VCaP (cell line): ENCODE data around the gene ERC1.

Source experiments
- H3K27ac ChIP-seq: fragments of 450-650 bp; 2 replicates; pipeline ENCODE4 v1.5.1; 2017
- TF ChIP-seq, protein P1 (sequence below): fragments of 450-650 bp; conservative IDR thresholded peaks from 2 replicates; pipeline ENCODE4 v1.5.1; 2017; ENCODE audit warnings: mild to moderate bottlenecking, moderate library complexity

ERC1 gene

DNA sequence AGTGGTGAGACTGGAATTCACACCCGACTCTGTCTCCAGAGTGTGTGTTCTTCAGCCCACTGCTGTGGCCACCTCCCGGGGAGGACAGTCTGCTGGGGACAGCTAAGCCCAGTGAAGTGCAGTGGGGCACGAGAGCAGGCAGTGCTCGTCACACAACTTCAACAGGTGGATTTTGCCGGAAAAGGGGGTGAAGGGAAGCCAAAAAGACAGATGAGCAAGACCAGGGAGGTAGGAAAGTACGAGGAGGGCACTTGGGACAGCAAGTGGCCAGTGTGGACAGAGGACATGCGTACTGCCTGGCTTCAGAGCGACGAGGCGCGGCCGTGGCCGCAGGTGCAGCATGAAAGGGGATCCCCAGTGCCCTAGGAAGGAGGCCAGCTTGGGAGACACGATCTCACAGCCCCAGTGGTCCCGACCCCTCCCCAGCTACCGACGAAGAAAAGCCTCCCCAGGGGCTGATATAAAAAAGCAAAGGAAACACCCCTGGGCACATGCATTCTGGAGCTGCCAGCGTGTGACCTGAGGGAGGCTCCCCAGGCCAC, 507.2 kb downstream of the ERC1 start:
- TF ChIP-seq, protein P1, sequence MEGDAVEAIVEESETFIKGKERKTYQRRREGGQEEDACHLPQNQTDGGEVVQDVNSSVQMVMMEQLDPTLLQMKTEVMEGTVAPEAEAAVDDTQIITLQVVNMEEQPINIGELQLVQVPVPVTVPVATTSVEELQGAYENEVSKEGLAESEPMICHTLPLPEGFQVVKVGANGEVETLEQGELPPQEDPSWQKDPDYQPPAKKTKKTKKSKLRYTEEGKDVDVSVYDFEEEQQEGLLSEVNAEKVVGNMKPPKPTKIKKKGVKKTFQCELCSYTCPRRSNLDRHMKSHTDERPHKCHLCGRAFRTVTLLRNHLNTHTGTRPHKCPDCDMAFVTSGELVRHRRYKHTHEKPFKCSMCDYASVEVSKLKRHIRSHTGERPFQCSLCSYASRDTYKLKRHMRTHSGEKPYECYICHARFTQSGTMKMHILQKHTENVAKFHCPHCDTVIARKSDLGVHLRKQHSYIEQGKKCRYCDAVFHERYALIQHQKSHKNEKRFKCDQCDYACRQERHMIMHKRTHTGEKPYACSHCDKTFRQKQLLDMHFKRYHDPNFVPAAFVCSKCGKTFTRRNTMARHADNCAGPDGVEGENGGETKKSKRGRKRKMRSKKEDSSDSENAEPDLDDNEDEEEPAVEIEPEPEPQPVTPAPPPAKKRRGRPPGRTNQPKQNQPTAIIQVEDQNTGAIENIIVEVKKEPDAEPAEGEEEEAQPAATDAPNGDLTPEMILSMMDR, result no peak
- no peak overlapping the region for H3K27ac ChIP-seq

DNA sequence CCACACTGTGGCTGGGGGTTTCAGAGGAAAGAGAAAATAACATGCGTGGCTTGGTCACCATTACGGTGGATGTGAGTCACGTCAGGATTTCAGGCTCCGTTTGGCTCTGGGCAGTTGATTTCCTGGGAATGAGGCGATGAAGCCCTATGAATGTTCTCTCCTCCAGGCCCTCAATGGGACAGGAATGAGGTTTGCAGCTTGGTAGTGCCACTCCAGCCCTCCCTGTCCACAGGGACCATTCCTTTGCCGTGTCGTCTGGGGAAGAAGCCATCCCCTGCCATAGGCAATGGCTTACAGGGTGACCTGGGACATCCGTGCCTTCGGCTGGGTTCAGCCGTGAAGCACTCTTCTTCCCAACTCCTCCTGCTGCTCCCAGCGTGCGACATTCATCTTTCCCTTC, 508.3 kb downstream of the ERC1 start:
- H3K27ac ChIP-seq, result no peak overlapping the region
- TF ChIP-seq, protein P1, result no peak

DNA sequence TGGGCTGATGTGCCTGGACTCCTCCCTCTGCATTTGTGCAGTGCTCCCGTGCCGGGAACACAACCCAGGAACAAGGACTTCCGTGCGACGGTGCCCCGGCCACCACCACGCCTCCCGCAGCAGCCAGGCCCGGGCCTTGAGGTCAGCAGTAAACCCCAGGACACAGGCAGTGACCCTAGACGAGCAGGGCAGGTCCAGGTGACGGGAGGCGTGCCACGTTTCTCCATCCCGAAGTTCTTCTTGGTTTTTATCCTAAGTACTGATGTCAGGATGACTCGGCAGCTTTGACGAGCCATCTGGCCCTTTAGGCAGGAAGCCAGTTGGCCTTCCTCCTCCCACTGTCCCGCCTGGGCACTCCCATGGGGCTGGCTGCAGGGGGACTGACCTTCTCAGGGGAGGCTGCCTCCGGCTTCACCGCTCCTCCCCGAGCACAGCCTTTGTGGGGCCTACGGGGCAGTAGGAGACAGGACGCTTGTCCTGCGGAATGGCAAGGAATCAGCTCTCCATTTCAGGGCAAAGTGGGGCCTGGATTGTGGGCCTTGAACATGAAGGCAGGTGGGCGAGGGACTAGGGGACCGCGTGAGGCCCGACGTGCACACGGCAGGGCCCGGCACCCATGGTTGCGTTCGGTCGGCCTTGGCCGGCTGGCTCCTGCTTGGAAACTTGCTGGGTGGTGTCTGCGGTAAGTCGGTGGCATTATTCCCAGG, 509.2 kb downstream of the ERC1 start:
- H3K27ac ChIP-seq, result no peak overlapping the region
- TF ChIP-seq, protein P1, result no peak

DNA sequence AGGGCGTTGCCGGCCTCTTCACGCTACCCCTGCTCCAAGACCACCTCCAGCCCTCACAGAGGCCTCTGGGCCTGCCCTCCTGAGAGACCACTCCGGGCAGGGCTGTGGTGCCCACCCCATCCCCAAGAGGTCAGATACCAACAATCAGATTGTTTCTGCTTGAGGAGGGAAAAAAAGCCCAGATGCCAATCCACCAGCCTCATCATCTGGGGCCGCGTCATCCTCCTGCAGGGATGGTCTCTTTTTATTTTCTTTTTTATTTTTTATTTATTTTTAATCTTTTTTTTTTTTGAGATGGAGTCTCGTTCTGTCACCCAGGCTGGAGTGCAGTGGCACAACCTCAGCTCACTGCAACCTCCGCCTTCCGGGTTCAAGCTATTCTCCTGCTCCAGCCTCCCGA, 510.0 kb downstream of the ERC1 start:
- H3K27ac ChIP-seq, result no peak overlapping the region
- TF ChIP-seq, protein P1, result no peak

DNA sequence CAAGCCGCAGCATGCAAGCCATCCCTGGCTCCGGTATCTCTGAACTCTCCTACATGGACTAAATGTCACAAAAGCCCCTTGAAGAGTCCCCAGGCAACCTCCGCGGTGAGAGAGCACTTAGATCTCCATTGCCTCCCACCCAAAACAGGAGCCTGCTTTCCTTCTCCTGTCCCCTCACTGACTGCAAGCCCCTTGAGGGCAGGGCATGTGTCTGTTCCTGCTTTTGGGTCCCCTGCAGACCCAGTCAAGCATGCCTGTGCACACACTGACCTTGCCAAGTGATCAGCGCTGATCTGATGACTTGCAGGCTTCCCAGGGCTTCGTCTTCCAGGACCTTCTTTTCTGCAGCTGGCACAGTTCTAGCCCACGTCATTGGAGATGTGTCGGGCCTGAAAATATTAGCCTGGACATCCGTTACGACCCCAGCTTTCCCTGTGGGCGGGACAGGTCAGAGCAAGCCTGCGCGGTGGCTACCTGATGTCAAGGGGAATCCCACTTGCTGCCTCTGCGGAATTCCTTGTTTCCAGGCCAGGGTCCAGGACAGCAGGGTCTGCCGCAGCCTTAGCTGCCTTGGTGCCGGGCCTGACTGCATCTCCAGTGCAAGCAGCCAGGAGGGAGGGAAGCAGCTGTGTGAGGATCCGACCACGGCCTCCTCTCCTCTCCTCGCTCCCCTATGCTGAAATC, 510.8 kb downstream of the ERC1 start:
- H3K27ac ChIP-seq, result peak overlapping the region; percentile 18; the same call in 1 of the 2 replicates
- TF ChIP-seq, protein P1, result no peak

DNA sequence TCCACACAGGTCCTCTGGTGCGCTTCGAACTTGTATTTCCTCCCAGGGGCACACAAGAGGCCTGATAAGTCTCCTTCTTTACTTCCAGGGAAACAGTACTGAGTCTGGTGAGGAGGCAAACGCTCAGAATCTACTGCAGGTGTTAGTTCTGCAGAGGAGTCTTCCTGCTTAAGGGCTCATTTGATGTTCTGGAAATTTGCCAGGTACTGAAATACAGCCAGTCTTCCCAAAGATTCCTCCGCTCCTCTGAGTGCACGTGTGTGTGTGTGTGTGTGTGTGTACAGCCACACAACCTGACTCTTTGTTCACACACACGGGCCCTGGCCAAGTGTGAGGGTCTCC, 511.3 kb downstream of the ERC1 start:
- peak overlapping the region; percentile 18; the same call in 1 of the 2 replicates for H3K27ac ChIP-seq
- TF ChIP-seq, protein P1, result no peak

DNA sequence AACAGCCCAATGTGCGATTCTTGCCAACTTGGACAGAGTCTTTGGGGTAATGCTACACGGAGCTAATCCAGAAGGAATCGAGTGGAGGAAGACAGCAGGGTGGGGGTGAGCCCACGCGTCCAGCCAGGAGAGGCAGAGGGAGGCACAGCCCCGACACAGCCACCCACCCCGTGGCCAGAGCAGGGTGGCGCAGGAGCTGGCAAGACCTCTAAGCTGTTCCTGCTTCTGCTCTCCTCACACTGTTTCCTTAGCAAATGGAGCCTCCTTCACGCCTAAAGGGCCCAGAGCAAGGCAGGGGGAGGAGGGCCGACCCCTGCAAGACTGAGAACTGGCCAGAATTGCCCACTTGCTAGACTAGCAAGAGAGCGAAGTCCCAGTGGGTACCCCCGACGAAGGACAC, 511.8 kb downstream of the ERC1 start:
- H3K27ac ChIP-seq, result peak overlapping the region; percentile 18; the same call in 1 of the 2 replicates
- TF ChIP-seq, protein P1, result no peak; the same call in 1 of the 2 replicates
